DND-41 (cell line): ENCODE measurements around the gene DDX17.

Source experiments
- CTCF ChIP-seq: IDR thresholded peaks from 2 replicates; pipeline ENCODE4 v1.5.1; 2012; ENCODE audit warnings: borderline replicate concordance, low read length, moderate library complexity, mild to moderate bottlenecking; ENCODE audit not compliant: poor library complexity, severe bottlenecking; ENCODE audit errors: extremely low read depth
- EZH2 ChIP-seq: IDR thresholded peaks from 3 replicates; pipeline ENCODE4 v1.6.1; 2012; ENCODE audit warnings: borderline replicate concordance, low read depth, mild to moderate bottlenecking, moderate library complexity, low read length, inconsistent platforms; ENCODE audit not compliant: severe bottlenecking

- no peak for TF ChIP-seq CTCF
- TF ChIP-seq EZH2, result no peak
These were observed 4.1 kb downstream of the DDX17 start for GRCh38 chr22:38501797-38502672.
